Caco-2 (cell line): ENCODE data around the gene RNU5D-1. TPM values are rescaled to one million over a fixed set of nuclear protein-coding genes. Genes with fewer than 3 reads are reported as not detected.

Experiments
- BruUV-seq: library from RNA; stranded (reverse); fragments of 400-500 nt; replicated peaks from 2 replicates; lab custom pipeline; 2021; lab: Mats Ljungman, UMichigan
- CTCF ChIA-PET: fragments of 300-600 bp; sonication (Branson Sonifier 250); formaldehyde crosslinking; loops from one replicate; lab custom pipeline; 2022; ENCODE audit warnings: antibody characterized with exemption; lab: Charles Lee
- POLR2A ChIA-PET: fragments of 300-600 bp; sonication (Branson Sonifier 250); formaldehyde crosslinking; loops from one replicate; lab custom pipeline; 2022; ENCODE audit warnings: antibody characterized with exemption; lab: Charles Lee
- DNase-seq, 2 experiments: peaks; one replicate each; pipeline versions ENCODE4 v3.0.0 to v3.0.0-alpha.2; 2020 to 2022
- H3K27me3 ChIP-seq: replicated peaks from 2 replicates; pipeline ENCODE4 v1.6.0; 2011; ENCODE audit warnings: low read length; ENCODE audit not compliant: control insufficient read depth, insufficient read depth
- H3K36me3 ChIP-seq: 2 replicates; pipeline ENCODE4 v1.5.1; 2011; ENCODE audit warnings: low read length; ENCODE audit not compliant: control insufficient read depth, insufficient read depth
- H3K4me1 ChIP-seq: fragments of 250-450 bp; sonication (Bioruptor Pico); 2 replicates; pipeline ENCODE4 v1.5.1; 2020; ENCODE audit warnings: mild to moderate bottlenecking
- H3K4me3 ChIP-seq: 2 replicates; pipeline ENCODE4 v1.5.1; 2011; ENCODE audit warnings: low read depth, mild to moderate bottlenecking, control low read depth, low read length
- H3K9me3 ChIP-seq: fragments of 250-450 bp; sonication (Bioruptor Pico); 2 replicates; pipeline ENCODE4 v1.5.1; 2020; ENCODE audit warnings: mild to moderate bottlenecking, moderate library complexity
- H3K27ac Mint-ChIP-seq: one replicate; pipeline ENCODE4 v1.8.0; 2022; ENCODE audit warnings: mixed read lengths; ENCODE audit not compliant: unreplicated experiment
- H3K27me3 Mint-ChIP-seq: one replicate; pipeline ENCODE4 v1.8.0; 2022; ENCODE audit warnings: mixed read lengths; ENCODE audit not compliant: insufficient read depth, unreplicated experiment
- H3K36me3 Mint-ChIP-seq: one replicate; pipeline ENCODE4 v1.8.0; 2022; ENCODE audit warnings: mild to moderate bottlenecking, mixed read lengths; ENCODE audit not compliant: insufficient read depth, unreplicated experiment
- H3K4me1 Mint-ChIP-seq: one replicate; pipeline ENCODE4 v1.8.0; 2022; ENCODE audit warnings: low read depth, mixed read lengths; ENCODE audit not compliant: unreplicated experiment
- H3K4me3 Mint-ChIP-seq: one replicate; pipeline ENCODE4 v1.8.0; 2022; ENCODE audit warnings: mild to moderate bottlenecking, moderate library complexity, mixed read lengths; ENCODE audit not compliant: unreplicated experiment
- H3K9me3 Mint-ChIP-seq: one replicate; pipeline ENCODE4 v1.8.0; 2022; ENCODE audit warnings: mixed read lengths; ENCODE audit not compliant: unreplicated experiment
- intact Hi-C: fragments of 100-400 bp; cut with micrococcal nuclease; formaldehyde crosslinking; loops from one replicate; pipeline ENCODE4 v1.10.0; 2022; ENCODE audit not compliant: unreplicated experiment
- total RNA-seq: library from RNA; stranded (reverse); gene quantifications from 2 replicates; pipeline ENCODE4 v1.2.3, GENCODE V29; 2022
- TF ChIP-seq, protein P1 (sequence below), 2 experiments: fragments of 200-600 bp in 1 of 2; IDR thresholded peaks; 1 replicate in 1 of 2; 2 replicates in 1 of 2; pipeline versions ENCODE4 v1.5.1 to v1.8.0; 2011 to 2022; ENCODE audit warnings: antibody characterized with exemption in 1 of 2, control low read depth in 1 of 2, inconsistent platforms in 1 of 2, low read depth in 1 of 2, low read length in 1 of 2, mild to moderate bottlenecking in 1 of 2, moderate library complexity in 1 of 2; ENCODE audit not compliant: insufficient read depth in 1 of 2, severe bottlenecking in 1 of 2, unreplicated experiment in 1 of 2

The RNU5D-1 gene
- total RNA-seq, 1 experiment from 2014 or later, result 16.3 TPM

DNA sequence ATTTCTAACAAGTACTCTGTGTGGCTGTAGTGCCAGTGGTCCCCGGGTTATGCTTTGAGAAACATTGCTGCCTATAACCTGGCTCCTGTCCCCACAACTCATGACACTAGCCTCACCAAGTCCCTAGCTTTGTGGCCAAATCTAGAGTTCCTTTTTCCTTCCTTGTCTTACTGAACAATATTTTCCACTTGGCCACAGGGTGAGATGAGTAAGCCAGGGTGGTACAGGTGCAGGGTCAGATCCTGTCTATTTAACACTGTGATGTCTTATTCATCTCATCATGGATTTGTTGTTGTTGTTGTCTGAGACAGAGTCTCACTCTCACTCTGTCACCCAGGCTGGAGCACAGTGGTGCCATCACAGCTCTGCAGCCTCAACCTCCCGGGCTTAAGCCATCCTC lies 37.8 kb downstream of the RNU5D-1 start:
- peaks cover 4% of the 10 kb centered on the region for H3K36me3 Mint-ChIP-seq
- POLR2A ChIA-PET, result no interaction called here
- Histone ChIP-seq H3K4me3 (no peak overlapping the region), H3K27me3 (no peaks in the 10 kb centered on the region), H3K4me1 (no peaks in the 10 kb centered on the region), H3K9me3 (no peaks in the 10 kb centered on the region), H3K36me3 (no peaks in the 10 kb centered on the region)
- DNase-seq, result no peak
- TF ChIP-seq, protein P1, sequence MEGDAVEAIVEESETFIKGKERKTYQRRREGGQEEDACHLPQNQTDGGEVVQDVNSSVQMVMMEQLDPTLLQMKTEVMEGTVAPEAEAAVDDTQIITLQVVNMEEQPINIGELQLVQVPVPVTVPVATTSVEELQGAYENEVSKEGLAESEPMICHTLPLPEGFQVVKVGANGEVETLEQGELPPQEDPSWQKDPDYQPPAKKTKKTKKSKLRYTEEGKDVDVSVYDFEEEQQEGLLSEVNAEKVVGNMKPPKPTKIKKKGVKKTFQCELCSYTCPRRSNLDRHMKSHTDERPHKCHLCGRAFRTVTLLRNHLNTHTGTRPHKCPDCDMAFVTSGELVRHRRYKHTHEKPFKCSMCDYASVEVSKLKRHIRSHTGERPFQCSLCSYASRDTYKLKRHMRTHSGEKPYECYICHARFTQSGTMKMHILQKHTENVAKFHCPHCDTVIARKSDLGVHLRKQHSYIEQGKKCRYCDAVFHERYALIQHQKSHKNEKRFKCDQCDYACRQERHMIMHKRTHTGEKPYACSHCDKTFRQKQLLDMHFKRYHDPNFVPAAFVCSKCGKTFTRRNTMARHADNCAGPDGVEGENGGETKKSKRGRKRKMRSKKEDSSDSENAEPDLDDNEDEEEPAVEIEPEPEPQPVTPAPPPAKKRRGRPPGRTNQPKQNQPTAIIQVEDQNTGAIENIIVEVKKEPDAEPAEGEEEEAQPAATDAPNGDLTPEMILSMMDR (IDR thresholded peaks at IDR 0.05; ENCODE audit: insufficient read depth in 1 of 2, low read depth in 1 of 2, low read length in 1 of 2, severe bottlenecking in 1 of 2, unreplicated experiment in 1 of 2), result no peak
- no peaks in the 10 kb centered on the region for H3K9me3 Mint-ChIP-seq
- BruUV-seq, result no TSS peak
- H3K4me3 Mint-ChIP-seq, result no peak overlapping the region
- H3K4me1 Mint-ChIP-seq, result no peaks in the 10 kb centered on the region
- intact Hi-C loops, result no loop called here
- H3K27ac Mint-ChIP-seq, result no peak overlapping the region
- peaks cover 4% of the 10 kb centered on the region for H3K27me3 Mint-ChIP-seq
- CTCF ChIA-PET, result no interaction called here

DNA sequence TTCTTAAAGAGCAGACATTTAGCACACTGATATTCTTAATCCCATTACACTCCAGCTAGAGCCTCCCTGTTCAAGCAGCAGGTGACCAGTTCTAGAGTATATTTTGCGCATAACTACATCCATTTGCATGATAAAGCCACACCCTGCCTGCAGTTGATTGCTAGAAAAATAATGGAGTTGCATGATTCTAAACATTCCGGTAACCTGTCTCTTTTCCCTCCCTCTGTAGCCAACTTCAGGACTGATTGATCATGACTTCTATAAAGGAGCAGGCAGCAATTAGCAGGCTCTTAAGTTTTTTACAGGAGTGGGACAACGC lies 41.6 kb downstream of the RNU5D-1 start:
- BruUV-seq, result no TSS peak
- CTCF ChIA-PET, result no interaction called here

DNA sequence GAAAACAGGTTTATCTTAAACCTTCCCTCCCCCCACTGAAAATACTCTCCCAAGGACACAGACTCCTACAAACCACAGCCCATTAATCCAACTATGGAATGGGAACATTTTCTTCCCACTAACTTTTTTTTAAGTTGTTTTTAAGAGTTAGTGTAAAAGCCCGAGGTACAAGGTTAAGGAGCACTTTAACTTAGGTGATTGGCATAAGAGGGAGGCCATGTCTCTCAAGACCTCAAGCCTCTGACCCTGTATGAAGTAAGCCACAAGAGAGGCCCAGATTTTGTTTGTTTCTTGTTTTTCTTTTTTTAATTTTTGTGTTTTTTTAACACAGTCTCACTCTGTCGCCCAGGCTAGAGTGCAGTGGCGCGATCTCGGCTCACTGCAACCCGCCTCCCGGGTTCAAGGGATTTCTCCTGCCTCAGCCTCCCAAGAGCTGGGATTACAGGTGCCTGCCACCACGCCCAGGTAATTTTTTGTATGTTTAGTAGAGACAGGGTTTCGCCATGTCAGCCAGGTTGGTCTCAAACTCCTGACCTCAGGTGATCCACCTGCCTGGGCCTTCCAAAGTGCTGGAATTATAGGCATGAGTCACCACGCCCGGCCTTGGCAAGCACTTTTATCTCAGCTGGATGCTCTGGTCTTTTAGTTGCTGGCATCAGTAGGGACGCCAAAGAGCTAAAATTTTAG lies 42.1 kb downstream of the RNU5D-1 start:
- Histone ChIP-seq H3K4me1 (no peaks in the 10 kb centered on the region), H3K36me3 (no peaks in the 10 kb centered on the region), H3K27me3 (no peaks in the 10 kb centered on the region), H3K9me3 (no peaks in the 10 kb centered on the region), H3K4me3 (no peak overlapping the region)
- peaks cover 2% of the 10 kb centered on the region for H3K27me3 Mint-ChIP-seq
- ChIA-PET POLR2A (no interaction called here), CTCF (no interaction called here)
- no peaks in the 10 kb centered on the region for H3K4me1 Mint-ChIP-seq
- no peak overlapping the region for H3K4me3 Mint-ChIP-seq
- intact Hi-C loops, result no loop called here
- H3K9me3 Mint-ChIP-seq, result no peaks in the 10 kb centered on the region
- TF ChIP-seq, protein P1 (IDR thresholded peaks at IDR 0.05; ENCODE audit: insufficient read depth in 1 of 2, low read depth in 1 of 2, low read length in 1 of 2, severe bottlenecking in 1 of 2, unreplicated experiment in 1 of 2), result no peak
- H3K36me3 Mint-ChIP-seq, result peaks cover 3% of the 10 kb centered on the region
- DNase-seq, result no peak
- BruUV-seq, result no TSS peak
- H3K27ac Mint-ChIP-seq, result no peak overlapping the region

More for the DNA sequence above, 41.6 kb downstream of the RNU5D-1 start:
- no peaks in the 10 kb centered on the region for H3K9me3 Mint-ChIP-seq
- Histone ChIP-seq H3K9me3 (no peaks in the 10 kb centered on the region), H3K4me3 (no peak overlapping the region), H3K27me3 (no peaks in the 10 kb centered on the region), H3K4me1 (no peaks in the 10 kb centered on the region), H3K36me3 (no peaks in the 10 kb centered on the region)
- TF ChIP-seq, protein P1 (IDR thresholded peaks at IDR 0.05; ENCODE audit: insufficient read depth in 1 of 2, low read depth in 1 of 2, low read length in 1 of 2, severe bottlenecking in 1 of 2, unreplicated experiment in 1 of 2), result no peak
- H3K27me3 Mint-ChIP-seq, result peaks cover 3% of the 10 kb centered on the region
- H3K36me3 Mint-ChIP-seq, result peaks cover 4% of the 10 kb centered on the region
- intact Hi-C loops, result no loop called here
- H3K4me1 Mint-ChIP-seq, result no peaks in the 10 kb centered on the region
- H3K4me3 Mint-ChIP-seq, result no peak overlapping the region
- POLR2A ChIA-PET, result no interaction called here
- DNase-seq, result no peak
- H3K27ac Mint-ChIP-seq, result no peak overlapping the region
